ENCODE measurements around the gene DLGAP1.

DLGAP1 gene

GRCh38 chr18:3931542-3932112, 523.5 kb downstream of the DLGAP1 start:
- H3K9me3 ChIP-seq (ENCODE audit: severe bottlenecking), result no peaks in the 10 kb centered on the region
- H3K36me3 ChIP-seq, result no peaks in the 10 kb centered on the region
- DNase-seq, result no peak
- no peak for TF ChIP-seq CTCF (IDR thresholded peaks at IDR 0.05; ENCODE audit: low read depth, low read length)
- no peaks in the 10 kb centered on the region for H3K27me3 ChIP-seq (ENCODE audit: insufficient read depth, low read depth, severe bottlenecking)
- H3K4me3 ChIP-seq (ENCODE audit: low read depth, low read length), result no peak overlapping the region
- no peak overlapping the region for H3K27ac ChIP-seq

- no peak for TF ChIP-seq CTCF (IDR thresholded peaks at IDR 0.05; ENCODE audit: low read depth, low read length)
- DNase-seq, result no peak
- Histone ChIP-seq H3K27ac (no peak overlapping the region), H3K9me3 (ENCODE audit: severe bottlenecking) (no peaks in the 10 kb centered on the region), H3K4me3 (ENCODE audit: low read depth, low read length) (no peak overlapping the region), H3K27me3 (ENCODE audit: insufficient read depth, low read depth, severe bottlenecking) (no peaks in the 10 kb centered on the region), H3K36me3 (no peaks in the 10 kb centered on the region)
Measured at GRCh38 chr18:3931013-3931315, 524.1 kb downstream of the DLGAP1 start.

GRCh38 chr18:3930126-3931012, 524.7 kb downstream of the DLGAP1 start:
- Histone ChIP-seq H3K4me3 (ENCODE audit: low read depth, low read length) (no peak overlapping the region), H3K36me3 (no peaks in the 10 kb centered on the region), H3K27ac (no peak overlapping the region), H3K9me3 (ENCODE audit: severe bottlenecking) (no peaks in the 10 kb centered on the region), H3K27me3 (ENCODE audit: insufficient read depth, low read depth, severe bottlenecking) (no peaks in the 10 kb centered on the region)
- no peak for DNase-seq
- TF ChIP-seq CTCF (IDR thresholded peaks at IDR 0.05; ENCODE audit: low read depth, low read length), result no peak

GRCh38 chr18:3924455-3924854, 530.7 kb downstream of the DLGAP1 start:
- H3K4me3 ChIP-seq (ENCODE audit: low read depth, low read length), result no peak overlapping the region
- H3K27me3 ChIP-seq (ENCODE audit: insufficient read depth, low read depth, severe bottlenecking), result peaks cover 6% of the 10 kb centered on the region
- no peaks in the 10 kb centered on the region for H3K9me3 ChIP-seq (ENCODE audit: severe bottlenecking)
- no peak overlapping the region for H3K27ac ChIP-seq
- H3K36me3 ChIP-seq, result no peaks in the 10 kb centered on the region
- no peak for TF ChIP-seq CTCF (IDR thresholded peaks at IDR 0.05; ENCODE audit: low read depth, low read length)
- no peak for DNase-seq

GRCh38 chr18:3923750-3924149, 531.4 kb downstream of the DLGAP1 start:
- Histone ChIP-seq H3K9me3 (ENCODE audit: severe bottlenecking) (no peaks in the 10 kb centered on the region), H3K27me3 (ENCODE audit: insufficient read depth, low read depth, severe bottlenecking) (peaks cover 6% of the 10 kb centered on the region), H3K27ac (no peak overlapping the region), H3K4me3 (ENCODE audit: low read depth, low read length) (no peak overlapping the region), H3K36me3 (no peaks in the 10 kb centered on the region)
- TF ChIP-seq CTCF (IDR thresholded peaks at IDR 0.05; ENCODE audit: low read depth, low read length), result no peak
- no peak for DNase-seq

All from WERI-Rb-1 (cell line).